ENCODE data around the gene TXNDC11. TPM values are rescaled to one million over a fixed set of nuclear protein-coding genes. Genes with fewer than 3 reads are reported as not detected.

Gene TXNDC11
- total RNA-seq, 1 donor from 2014 or later: 59.4 TPM

GRCh38 chr16:11716336-11716735 lies 26.3 kb downstream of the TXNDC11 start:
- TF ChIP-seq POLR2AphosphoS5 (IDR thresholded peaks at IDR 0.05; ENCODE audit: insufficient read depth in 1 of 2, low read depth in 1 of 2) (no peak), CTCF (IDR thresholded peaks at IDR 0.05) (no peak), POLR2A (IDR thresholded peaks at IDR 0.05) (no peak)
- Histone ChIP-seq H3K27me3 (no peaks in the 10 kb centered on the region), H3K4me1 (peaks cover 14% of the 10 kb centered on the region), H3K4me3 (no peak overlapping the region), H3K27ac (peak overlapping the region; percentile 25), H3K36me3 (peaks cover 0 to 30% of the 10 kb centered on the region in 2 donors), H3K9me3 (no peaks in the 10 kb centered on the region)
- intact Hi-C loops (cut with DNase I): loop anchor here (5.0 to 10.0 kb wide), 2 partner anchors 59 to 182 kb away; no protein-coding TSS in a partner anchor
- DNase-seq (ENCODE audit: extremely low spot score in 2 of 2): no peak

- Histone ChIP-seq H3K27ac (no peak overlapping the region), H3K9me3 (no peaks in the 10 kb centered on the region), H3K27me3 (no peaks in the 10 kb centered on the region), H3K4me3 (no peak overlapping the region), H3K36me3 (peaks cover 0 to 26% of the 10 kb centered on the region in 2 donors), H3K4me1 (peaks cover 14% of the 10 kb centered on the region)
- intact Hi-C loops (cut with DNase I): loop anchor here (5.0 to 10.0 kb wide), 2 partner anchors 58 to 181 kb away; no protein-coding TSS in a partner anchor
- TF ChIP-seq POLR2AphosphoS5 (IDR thresholded peaks at IDR 0.05; ENCODE audit: insufficient read depth in 1 of 2, low read depth in 1 of 2) (no peak), CTCF (IDR thresholded peaks at IDR 0.05) (no peak), POLR2A (IDR thresholded peaks at IDR 0.05) (no peak)
- DNase-seq (ENCODE audit: extremely low spot score in 2 of 2): no peak
Observed at GRCh38 chr16:11715246-11715947, 27.3 kb downstream of the TXNDC11 start.

- intact Hi-C loops (cut with DNase I): loop anchor here (5.0 to 10.0 kb wide), 2 partner anchors 177 to 310 kb away; no protein-coding TSS in a partner anchor
Observed at GRCh38 chr16:11712122-11712521, 30.5 kb downstream of the TXNDC11 start.

GRCh38 chr16:11711662-11712061 lies 31.0 kb downstream of the TXNDC11 start:
- intact Hi-C loops (cut with DNase I): loop anchor here (5.0 to 10.0 kb wide), 2 partner anchors 177 to 309 kb away; no protein-coding TSS in a partner anchor

More at GRCh38 chr16:11712122-11712521, 30.5 kb downstream of the TXNDC11 start:
- Histone ChIP-seq H3K27ac (no peak overlapping the region), H3K4me1 (peaks cover 7% of the 10 kb centered on the region), H3K36me3 (peaks cover 0 to 15% of the 10 kb centered on the region in 2 donors), H3K9me3 (no peaks in the 10 kb centered on the region), H3K27me3 (no peaks in the 10 kb centered on the region), H3K4me3 (no peak overlapping the region)
- no peak for DNase-seq (ENCODE audit: extremely low spot score in 2 of 2)
- TF ChIP-seq CTCF (IDR thresholded peaks at IDR 0.05) (no peak), POLR2AphosphoS5 (IDR thresholded peaks at IDR 0.05; ENCODE audit: insufficient read depth in 1 of 2, low read depth in 1 of 2) (no peak), POLR2A (IDR thresholded peaks at IDR 0.05) (no peak)

More at GRCh38 chr16:11711662-11712061, 31.0 kb downstream of the TXNDC11 start:
- Histone ChIP-seq H3K9me3 (no peaks in the 10 kb centered on the region), H3K36me3 (peaks cover 0 to 15% of the 10 kb centered on the region in 2 donors), H3K27me3 (no peaks in the 10 kb centered on the region), H3K4me3 (no peak overlapping the region), H3K4me1 (peaks cover 7% of the 10 kb centered on the region), H3K27ac (no peak overlapping the region)
- TF ChIP-seq POLR2AphosphoS5 (IDR thresholded peaks at IDR 0.05; ENCODE audit: insufficient read depth in 1 of 2, low read depth in 1 of 2) (no peak), CTCF (IDR thresholded peaks at IDR 0.05) (no peak), POLR2A (IDR thresholded peaks at IDR 0.05) (no peak)
- DNase-seq (ENCODE audit: extremely low spot score in 2 of 2): no peak

Data from vagina (tissue), 2 donors.